ENCODE results near the gene MYL3. TPM values are rescaled to one million over a fixed set of nuclear protein-coding genes. Genes with fewer than 3 reads are reported as not detected.

Gene MYL3
- total and polyA plus RNA-seq, 4 donors: 1.9 to 4.1 (median 2.6) TPM

- Histone ChIP-seq H3K27me3 (ENCODE audit: control insufficient read depth in 3 of 3, insufficient read depth in 3 of 3, low read length in 2 of 3) (peaks cover 0 to 22% (median 0%) of the 10 kb centered on the region in 3 donors), H3K4me3 (peak overlapping the region; percentile 35), H3K9me3 (ENCODE audit: control insufficient read depth in 4 of 4, insufficient read depth in 3 of 4, low read length in 3 of 4) (no peaks in the 10 kb centered on the region), H3K4me1 (ENCODE audit: control insufficient read depth in 5 of 5, insufficient read depth in 5 of 5, low read length in 5 of 5) (peaks cover 0 to 48% (median 15%) of the 10 kb centered on the region in 5 donors), H3K27ac (ENCODE audit: low read depth in 1 of 2, low read length in 1 of 2) (peak overlapping the region in 1 of 2 donors; percentile 37), H3K36me3 (ENCODE audit: control insufficient read depth in 4 of 4, insufficient read depth in 4 of 4, low read length in 4 of 4) (peaks cover 0 to 10% (median 0%) of the 10 kb centered on the region in 4 donors), H3K9ac (ENCODE audit: insufficient read depth in 1 of 2, low read length in 2 of 2) (peak overlapping the region in 1 of 2 donors; percentile 28)
- TF ChIP-seq CTCF (IDR thresholded peaks at IDR 0.05; ENCODE audit: control extremely low read depth, extremely low read depth): no peak
- peak; percentile 75 to 77 (median 77) for DNase-seq
- 2 to 3% methylated on average over 48 to 83 of the region's 83 CpGs for WGBS, 2 donors
- no peak for ATAC-seq (ENCODE audit: insufficient read depth, low FRiP score)
Observed at GRCh38 chr3:46881596-46882376, 18.5 kb upstream of the MYL3 start.

GRCh38 chr3:46880884-46881595, 17.8 kb upstream of the MYL3 start:
- TF ChIP-seq CTCF (IDR thresholded peaks at IDR 0.05; ENCODE audit: control extremely low read depth, extremely low read depth): no peak
- WGBS, 2 donors: 37 to 41% methylated on average over 27 to 29 of the region's 29 CpGs
- DNase-seq (no peak), ATAC-seq (ENCODE audit: insufficient read depth, low FRiP score) (no peak)
- peak overlapping the region in 1 of 2 donors; percentile 57 for H3K9ac ChIP-seq (ENCODE audit: insufficient read depth in 1 of 2, low read length in 2 of 2)
- H3K4me1 ChIP-seq (ENCODE audit: control insufficient read depth in 5 of 5, insufficient read depth in 5 of 5, low read length in 5 of 5): peaks cover 0 to 49% (median 15%) of the 10 kb centered on the region in 5 donors
- H3K27ac ChIP-seq (ENCODE audit: low read depth in 1 of 2, low read length in 1 of 2): no peak overlapping the region
- H3K36me3 ChIP-seq (ENCODE audit: control insufficient read depth in 4 of 4, insufficient read depth in 4 of 4, low read length in 4 of 4): peaks cover 0 to 10% (median 0%) of the 10 kb centered on the region in 4 donors
- H3K9me3 ChIP-seq (ENCODE audit: control insufficient read depth in 4 of 4, insufficient read depth in 3 of 4, low read length in 3 of 4): no peaks in the 10 kb centered on the region
- H3K27me3 ChIP-seq (ENCODE audit: control insufficient read depth in 3 of 3, insufficient read depth in 3 of 3, low read length in 2 of 3): peaks cover 0 to 22% (median 0%) of the 10 kb centered on the region in 3 donors
- no peak overlapping the region for H3K4me3 ChIP-seq

- 58 to 87% methylated on average over 2 of the region's 2 CpGs for WGBS, 2 donors
- ATAC-seq (ENCODE audit: insufficient read depth, low FRiP score): no peak
- H3K9ac ChIP-seq (ENCODE audit: insufficient read depth in 1 of 2, low read length in 2 of 2): no peak overlapping the region
- no peaks in the 10 kb centered on the region for H3K9me3 ChIP-seq (ENCODE audit: control insufficient read depth in 4 of 4, insufficient read depth in 3 of 4, low read length in 3 of 4)
- H3K4me1 ChIP-seq (ENCODE audit: control insufficient read depth in 5 of 5, insufficient read depth in 5 of 5, low read length in 5 of 5): peaks cover 4 to 43% (median 16%) of the 10 kb centered on the region in 5 donors
- H3K4me3 ChIP-seq: no peak overlapping the region
- no peak for TF ChIP-seq CTCF (IDR thresholded peaks at IDR 0.05; ENCODE audit: control extremely low read depth, extremely low read depth)
- DNase-seq: peak in 1 of 3 donors; percentile 50
- H3K36me3 ChIP-seq (ENCODE audit: control insufficient read depth in 4 of 4, insufficient read depth in 4 of 4, low read length in 4 of 4): peaks cover 0 to 3% (median 0%) of the 10 kb centered on the region in 4 donors
- peaks cover 0 to 10% (median 0%) of the 10 kb centered on the region in 3 donors for H3K27me3 ChIP-seq (ENCODE audit: control insufficient read depth in 3 of 3, insufficient read depth in 3 of 3, low read length in 2 of 3)
- no peak overlapping the region for H3K27ac ChIP-seq (ENCODE audit: low read depth in 1 of 2, low read length in 1 of 2)
Observed at GRCh38 chr3:46878781-46879436, 15.7 kb upstream of the MYL3 start.
